ENCODE measurements around the gene S100A8.

DNA sequence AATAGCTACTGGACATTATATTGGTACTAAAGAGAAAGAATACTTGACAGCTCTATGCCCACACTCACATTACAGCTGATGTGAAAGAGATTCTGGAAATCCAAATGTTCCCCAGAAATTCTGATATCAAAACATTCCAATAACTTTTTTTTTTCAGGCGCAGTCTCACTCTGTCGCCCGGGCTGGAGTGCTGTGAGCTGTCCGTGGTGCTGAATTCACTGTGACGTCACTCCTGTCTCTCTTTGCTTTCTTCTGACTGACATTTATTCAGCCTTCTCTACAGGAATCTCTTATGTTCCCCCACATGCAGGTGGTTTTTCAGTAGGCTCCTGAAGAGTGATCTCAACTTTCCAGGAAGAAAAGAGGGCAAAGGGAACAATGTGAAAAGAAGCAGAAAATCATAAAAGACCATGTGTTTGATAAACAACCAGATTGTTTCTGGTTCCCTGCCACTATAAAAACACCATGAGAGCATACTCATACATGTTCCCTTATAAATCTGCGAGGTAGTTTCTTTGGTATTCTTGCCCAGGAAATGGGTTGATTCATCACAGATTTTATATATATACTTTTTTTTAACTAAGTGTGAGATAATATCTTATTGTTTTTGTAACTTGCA lies 31.7 kb upstream of the S100A8 start:
- TF ChIP-seq, protein P1, sequence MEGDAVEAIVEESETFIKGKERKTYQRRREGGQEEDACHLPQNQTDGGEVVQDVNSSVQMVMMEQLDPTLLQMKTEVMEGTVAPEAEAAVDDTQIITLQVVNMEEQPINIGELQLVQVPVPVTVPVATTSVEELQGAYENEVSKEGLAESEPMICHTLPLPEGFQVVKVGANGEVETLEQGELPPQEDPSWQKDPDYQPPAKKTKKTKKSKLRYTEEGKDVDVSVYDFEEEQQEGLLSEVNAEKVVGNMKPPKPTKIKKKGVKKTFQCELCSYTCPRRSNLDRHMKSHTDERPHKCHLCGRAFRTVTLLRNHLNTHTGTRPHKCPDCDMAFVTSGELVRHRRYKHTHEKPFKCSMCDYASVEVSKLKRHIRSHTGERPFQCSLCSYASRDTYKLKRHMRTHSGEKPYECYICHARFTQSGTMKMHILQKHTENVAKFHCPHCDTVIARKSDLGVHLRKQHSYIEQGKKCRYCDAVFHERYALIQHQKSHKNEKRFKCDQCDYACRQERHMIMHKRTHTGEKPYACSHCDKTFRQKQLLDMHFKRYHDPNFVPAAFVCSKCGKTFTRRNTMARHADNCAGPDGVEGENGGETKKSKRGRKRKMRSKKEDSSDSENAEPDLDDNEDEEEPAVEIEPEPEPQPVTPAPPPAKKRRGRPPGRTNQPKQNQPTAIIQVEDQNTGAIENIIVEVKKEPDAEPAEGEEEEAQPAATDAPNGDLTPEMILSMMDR (IDR thresholded peaks at IDR 0.05; ENCODE audit: low read depth, low read length, missing input control) = no peak
- TF ChIP-seq, protein P2, sequence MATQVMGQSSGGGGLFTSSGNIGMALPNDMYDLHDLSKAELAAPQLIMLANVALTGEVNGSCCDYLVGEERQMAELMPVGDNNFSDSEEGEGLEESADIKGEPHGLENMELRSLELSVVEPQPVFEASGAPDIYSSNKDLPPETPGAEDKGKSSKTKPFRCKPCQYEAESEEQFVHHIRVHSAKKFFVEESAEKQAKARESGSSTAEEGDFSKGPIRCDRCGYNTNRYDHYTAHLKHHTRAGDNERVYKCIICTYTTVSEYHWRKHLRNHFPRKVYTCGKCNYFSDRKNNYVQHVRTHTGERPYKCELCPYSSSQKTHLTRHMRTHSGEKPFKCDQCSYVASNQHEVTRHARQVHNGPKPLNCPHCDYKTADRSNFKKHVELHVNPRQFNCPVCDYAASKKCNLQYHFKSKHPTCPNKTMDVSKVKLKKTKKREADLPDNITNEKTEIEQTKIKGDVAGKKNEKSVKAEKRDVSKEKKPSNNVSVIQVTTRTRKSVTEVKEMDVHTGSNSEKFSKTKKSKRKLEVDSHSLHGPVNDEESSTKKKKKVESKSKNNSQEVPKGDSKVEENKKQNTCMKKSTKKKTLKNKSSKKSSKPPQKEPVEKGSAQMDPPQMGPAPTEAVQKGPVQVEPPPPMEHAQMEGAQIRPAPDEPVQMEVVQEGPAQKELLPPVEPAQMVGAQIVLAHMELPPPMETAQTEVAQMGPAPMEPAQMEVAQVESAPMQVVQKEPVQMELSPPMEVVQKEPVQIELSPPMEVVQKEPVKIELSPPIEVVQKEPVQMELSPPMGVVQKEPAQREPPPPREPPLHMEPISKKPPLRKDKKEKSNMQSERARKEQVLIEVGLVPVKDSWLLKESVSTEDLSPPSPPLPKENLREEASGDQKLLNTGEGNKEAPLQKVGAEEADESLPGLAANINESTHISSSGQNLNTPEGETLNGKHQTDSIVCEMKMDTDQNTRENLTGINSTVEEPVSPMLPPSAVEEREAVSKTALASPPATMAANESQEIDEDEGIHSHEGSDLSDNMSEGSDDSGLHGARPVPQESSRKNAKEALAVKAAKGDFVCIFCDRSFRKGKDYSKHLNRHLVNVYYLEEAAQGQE (IDR thresholded peaks at IDR 0.05) = peak; percentile 100

Data from liver (tissue), 2 donors.